Lower leg skin (tissue), 4 donors: ENCODE measurements around the gene VSTM4. TPM values are rescaled to one million over a fixed set of nuclear protein-coding genes. Genes with fewer than 3 reads are reported as not detected.

Source experiments
- DNase-seq, 2 donors: peaks; one replicate each; pipeline ENCODE4 v3.0.0-alpha.2; 2019; ENCODE audit warnings: low spot score in 2 of 2
- H3K4me3 ChIP-seq: fragments of 200-600 bp; sonication (generic); 2 replicates; pipeline ENCODE4 v1.5.1; 2017; ENCODE audit warnings: mild to moderate bottlenecking, low read depth; ENCODE audit not compliant: poor library complexity, severe bottlenecking
- CTCF ChIP-seq, 3 donors: fragments of 450-650 bp; IDR thresholded peaks; one replicate each; pipeline ENCODE4 v1.5.1; 2016; ENCODE audit warnings: antibody characterized with exemption in 3 of 3, mild to moderate bottlenecking in 3 of 3, moderate library complexity in 2 of 3
- POLR2A ChIP-seq, 2 donors: fragments of 450-650 bp; IDR thresholded peaks; one replicate each; pipeline ENCODE4 v1.6.1; 2016 to 2017; ENCODE audit warnings: antibody characterized with exemption in 2 of 2, mild to moderate bottlenecking in 1 of 2, moderate library complexity in 1 of 2
- WGBS, 2 donors: methylation state at CpG; one replicate each; pipeline ENCODE4 v1.1.5; 2018; 5-methylcytosine and 5-hydroxymethylcytosine counted together
- intact Hi-C: fragments of 100-400 bp; cut with DNase I; formaldehyde crosslinking; loops from one replicate; pipeline ENCODE4 v1.15.0; 2023; ENCODE audit warnings: low total_unique reads
- total RNA-seq, 4 donors: library from RNA; depleted of rRNA; stranded (reverse); fragments of >200 nt; gene quantifications; one replicate each; pipeline ENCODE4 v1.1.0, GENCODE V29; 2016

VSTM4 gene
- total RNA-seq, 4 donors from 2014 or later = 1.1 to 5.0 (median 3.3) TPM

- 23 to 34% methylated on average over 5 of the region's 5 CpGs for WGBS, 2 donors
- intact Hi-C loops = no loop called here
- no peak for DNase-seq
Measured at GRCh38 chr10:49055221-49055849, 60.0 kb downstream of the VSTM4 start.

GRCh38 chr10:49054753-49055152 lies 60.6 kb downstream of the VSTM4 start:
- 95 to 96% methylated on average over 5 of the region's 5 CpGs for WGBS, 2 donors
- TF ChIP-seq CTCF (IDR thresholded peaks at IDR 0.05) = no peak
- TF ChIP-seq POLR2A (IDR thresholded peaks at IDR 0.05) = no peak
- DNase-seq = no peak
- intact Hi-C loops = no loop called here
- no peak overlapping the region for H3K4me3 ChIP-seq

More at GRCh38 chr10:49055221-49055849, 60.0 kb downstream of the VSTM4 start:
- H3K4me3 ChIP-seq = no peak overlapping the region
- TF ChIP-seq POLR2A (IDR thresholded peaks at IDR 0.05) = no peak
- TF ChIP-seq CTCF (IDR thresholded peaks at IDR 0.05) = no peak

GRCh38 chr10:49053998-49054692 lies 61.2 kb downstream of the VSTM4 start:
- H3K4me3 ChIP-seq = no peak overlapping the region
- no peak for DNase-seq
- intact Hi-C loops = no loop called here
- WGBS, 2 donors = 86 to 92% methylated on average over 5 of the region's 5 CpGs
- no peak for TF ChIP-seq CTCF (IDR thresholded peaks at IDR 0.05)
- no peak for TF ChIP-seq POLR2A (IDR thresholded peaks at IDR 0.05)

- WGBS, 2 donors = 47 to 50% methylated on average over 11 of the region's 11 CpGs
- no peak overlapping the region for H3K4me3 ChIP-seq
- intact Hi-C loops = no loop called here
- peak; percentile 45 to 89 for DNase-seq
- TF ChIP-seq POLR2A (IDR thresholded peaks at IDR 0.05) (no peak), CTCF (IDR thresholded peaks at IDR 0.05) (no peak)
Measured at GRCh38 chr10:49053053-49053997, 62.0 kb downstream of the VSTM4 start.

GRCh38 chr10:49052069-49052468 lies 63.3 kb downstream of the VSTM4 start:
- no peak for DNase-seq
- TF ChIP-seq CTCF (IDR thresholded peaks at IDR 0.05) (no peak), POLR2A (IDR thresholded peaks at IDR 0.05) (no peak)
- intact Hi-C loops = no loop called here
- WGBS, 2 donors = 74 to 77% methylated on average over 1 of the region's 1 CpG
- no peak overlapping the region for H3K4me3 ChIP-seq
